ENCODE data around the gene TUT4.

TUT4 gene

GRCh38 chr1:52476943-52477342 is 75.9 kb downstream of the TUT4 start:
- no peak for DNase-seq
- intact Hi-C loops (cut with DNase I), result no loop called here

DNA sequence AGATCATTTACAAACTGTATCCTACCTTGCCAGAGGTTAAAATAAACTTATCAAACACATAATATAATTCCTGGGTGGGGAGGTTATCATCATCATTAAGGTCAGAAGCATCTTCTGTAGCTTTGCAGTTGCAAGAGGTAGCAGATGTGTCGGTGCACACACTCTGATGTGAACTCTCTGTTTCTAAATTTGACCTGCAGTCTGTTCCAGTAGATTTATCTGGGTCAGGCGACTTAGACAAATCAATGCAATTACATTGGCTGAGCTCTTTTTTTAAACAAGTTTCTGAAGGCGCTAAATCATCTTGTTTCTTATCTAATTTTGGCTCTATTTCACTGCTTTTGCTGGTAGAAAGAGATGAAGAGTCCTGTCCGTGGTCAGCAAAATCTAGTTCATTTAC is 78.1 kb downstream of the TUT4 start:
- intact Hi-C loops (cut with DNase I), result no loop called here
- no peak for DNase-seq

DNA sequence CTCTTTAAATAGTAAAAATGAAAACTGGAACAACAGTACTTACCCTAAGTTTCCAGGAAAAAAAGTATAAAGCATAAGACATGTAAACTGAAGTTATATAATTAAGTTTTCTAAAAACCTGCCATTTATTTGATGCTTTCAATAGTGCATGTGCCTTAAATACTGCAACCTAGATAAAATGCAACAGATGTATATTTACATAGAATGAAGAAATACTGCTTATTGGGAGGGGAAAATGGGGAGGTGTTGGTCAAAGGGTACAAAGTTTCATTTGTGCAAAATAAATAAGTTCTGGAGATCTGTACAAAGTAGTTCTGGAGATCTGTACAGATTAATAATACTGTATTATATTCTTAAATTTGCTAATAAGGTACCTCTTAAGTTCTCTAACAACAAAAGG is 79.9 kb downstream of the TUT4 start:
- intact Hi-C loops (cut with DNase I), result no loop called here
- DNase-seq, result no peak

DNA sequence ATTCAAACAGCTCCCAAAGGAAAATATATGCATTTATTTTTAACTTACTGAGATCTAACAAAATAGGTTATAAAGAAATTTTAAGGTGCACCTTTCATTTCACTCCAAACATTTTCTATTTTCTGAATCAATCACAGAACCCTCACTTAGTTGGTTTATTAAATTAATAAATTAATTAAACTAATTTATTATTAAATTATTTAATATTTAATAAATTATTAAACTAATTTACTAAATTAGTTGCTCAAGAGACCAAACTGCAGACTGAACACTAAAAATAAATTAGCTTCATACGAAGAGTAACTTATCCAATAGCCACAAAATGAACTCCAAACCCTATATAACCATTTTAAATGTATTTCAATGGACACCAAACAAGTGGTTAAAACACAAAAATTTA is 80.5 kb downstream of the TUT4 start:
- DNase-seq, result no peak
- intact Hi-C loops (cut with DNase I), result no loop called here

DNA sequence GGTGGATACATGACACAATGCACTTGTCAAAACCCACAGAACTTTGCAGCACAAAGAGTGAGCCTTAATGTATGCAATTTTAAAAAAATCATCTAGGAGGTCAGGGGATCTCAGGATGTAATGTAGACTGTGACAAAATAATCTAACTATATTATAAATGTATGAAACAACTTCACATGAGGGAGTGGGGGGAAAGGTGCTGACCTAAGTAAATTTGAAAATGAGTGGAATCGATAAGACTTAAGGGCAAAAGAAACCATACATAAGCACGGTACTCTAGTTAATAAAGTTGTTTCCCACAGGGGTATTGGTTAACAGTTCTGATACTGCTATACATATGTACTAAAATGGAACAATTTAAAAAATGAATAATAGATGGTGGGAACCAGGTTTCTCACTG is 83.8 kb downstream of the TUT4 start:
- intact Hi-C loops (cut with DNase I), result no loop called here
- no peak for DNase-seq

DNA sequence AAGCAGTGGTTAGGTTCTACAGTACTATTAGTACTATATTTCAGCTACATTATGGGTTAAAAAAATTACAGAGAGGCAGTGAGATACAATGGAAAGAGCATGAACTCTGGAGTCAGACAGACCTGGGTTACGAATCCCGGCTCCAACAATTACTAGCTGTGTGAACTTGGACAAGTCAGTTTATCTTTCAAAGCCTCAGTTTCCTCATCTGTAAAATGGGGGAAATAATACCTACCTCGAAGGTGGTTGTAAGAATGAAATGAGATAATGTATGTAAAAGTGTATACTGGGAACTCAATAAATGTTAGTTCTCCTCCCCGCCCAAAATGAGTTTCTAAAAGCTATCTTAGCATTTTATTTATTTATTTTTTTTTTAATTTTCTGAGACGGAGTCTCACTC is 89.0 kb downstream of the TUT4 start:
- no peak for DNase-seq
- intact Hi-C loops (cut with DNase I), result no loop called here

GRCh38 chr1:52461821-52462220 is 91.1 kb downstream of the TUT4 start:
- intact Hi-C loops (cut with DNase I), result no loop called here
- no peak for DNase-seq

GRCh38 chr1:52460694-52461093 is 92.2 kb downstream of the TUT4 start:
- intact Hi-C loops (cut with DNase I), result no loop called here
- DNase-seq, result no peak

DNA sequence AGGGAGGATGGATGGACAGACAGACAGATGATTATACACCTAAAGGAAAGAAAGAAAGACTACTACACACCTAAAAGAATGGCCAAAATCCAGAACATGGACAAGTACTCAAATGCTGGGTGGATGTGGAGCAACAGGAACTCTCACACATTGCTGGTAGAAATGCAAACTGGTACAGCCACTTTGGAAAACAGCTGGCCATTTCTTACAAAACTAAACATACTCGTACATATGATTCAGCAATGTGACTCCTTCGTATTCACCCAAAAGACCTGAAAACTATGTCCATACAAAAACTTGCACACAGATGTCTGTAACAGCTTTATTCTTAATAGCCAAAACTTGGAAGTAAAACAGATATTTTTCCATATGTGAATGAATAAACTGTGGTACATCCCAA is 97.2 kb downstream of the TUT4 start:
- intact Hi-C loops (cut with DNase I), result no loop called here
- DNase-seq, result no peak

DNA sequence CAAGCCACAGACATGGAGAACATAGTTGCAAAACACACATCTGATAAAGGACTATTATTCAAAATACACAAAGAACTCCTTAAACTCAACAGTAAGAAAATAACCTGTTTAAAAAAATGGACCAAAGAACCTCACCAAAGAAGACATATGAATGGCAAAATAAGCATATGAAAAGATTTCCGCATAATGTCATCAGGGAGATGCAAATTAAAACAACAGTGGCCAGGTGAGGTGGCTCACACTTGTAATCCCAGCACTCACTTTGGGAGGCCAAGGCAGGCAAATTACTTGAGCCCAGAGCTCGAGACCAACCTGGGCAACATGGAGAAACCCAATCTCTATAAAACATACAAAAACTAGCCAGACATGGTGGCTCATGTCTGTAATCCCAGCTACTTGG is 98.1 kb downstream of the TUT4 start:
- intact Hi-C loops (cut with DNase I), result no loop called here
- no peak for DNase-seq

DNA sequence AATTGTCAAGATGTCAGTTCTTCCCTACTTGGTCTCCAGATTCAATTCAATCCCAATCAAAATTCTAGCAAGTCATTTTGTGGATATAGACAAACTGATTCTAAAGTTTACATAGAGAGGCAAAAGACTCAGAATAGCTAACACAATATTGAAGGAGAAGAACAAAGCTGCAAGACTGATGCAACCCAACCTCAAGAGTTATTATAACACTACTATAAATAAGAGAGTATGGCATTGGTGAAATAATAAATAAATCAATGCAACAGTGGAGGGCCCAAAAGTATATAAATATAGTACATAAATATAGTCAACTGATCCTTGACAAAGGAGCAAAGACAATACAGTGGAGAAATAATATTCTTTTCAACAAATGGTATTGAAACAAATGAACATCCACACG is 98.8 kb downstream of the TUT4 start:
- intact Hi-C loops (cut with DNase I), result no loop called here
- no peak for DNase-seq

DNA sequence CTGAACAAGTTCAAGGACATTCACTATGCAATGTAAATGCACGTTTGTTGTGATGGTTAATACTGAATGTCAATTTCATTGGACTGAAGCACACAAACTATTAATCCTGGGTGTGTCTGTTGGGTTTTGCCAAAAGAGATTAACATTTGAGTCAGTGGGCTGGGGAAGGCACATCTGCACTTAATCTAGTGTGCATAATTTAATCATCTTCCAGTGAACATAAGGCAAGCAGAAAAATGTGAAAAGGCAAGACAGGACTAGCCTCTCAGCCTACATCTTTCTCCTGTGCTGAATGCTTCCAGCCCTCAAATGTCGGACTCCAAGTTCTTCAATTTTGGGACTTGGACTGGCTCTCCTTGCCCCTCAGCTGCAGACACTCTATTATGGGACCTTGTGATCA is 108.4 kb downstream of the TUT4 start:
- DNase-seq, result no peak
- intact Hi-C loops (cut with DNase I), result no loop called here

DNA sequence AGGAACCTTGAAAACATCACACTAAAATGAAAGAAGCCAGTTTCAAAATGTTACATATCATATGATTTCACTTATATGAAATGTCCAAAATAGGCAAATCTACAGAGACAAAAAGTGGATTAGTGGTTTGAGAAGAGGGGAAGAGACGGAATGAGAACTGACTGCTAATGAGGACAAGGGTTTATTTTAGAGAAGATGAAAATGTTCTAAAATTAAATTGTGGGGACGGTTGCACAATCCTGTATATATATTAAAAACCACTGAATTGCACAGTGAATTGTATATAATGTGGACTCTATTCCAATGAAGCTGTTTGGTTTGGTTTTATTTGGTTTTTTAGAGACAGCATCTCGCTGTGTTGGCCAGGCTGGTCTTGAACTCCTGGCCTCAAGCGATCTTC is 112.9 kb downstream of the TUT4 start:
- DNase-seq, result no peak
- intact Hi-C loops (cut with DNase I), result no loop called here

GRCh38 chr1:52436817-52437216 is 116.1 kb downstream of the TUT4 start:
- intact Hi-C loops (cut with DNase I), result no loop called here
- no peak for DNase-seq

GRCh38 chr1:52435650-52436049 is 117.2 kb downstream of the TUT4 start:
- no peak for DNase-seq
- intact Hi-C loops (cut with DNase I), result no loop called here

DNA sequence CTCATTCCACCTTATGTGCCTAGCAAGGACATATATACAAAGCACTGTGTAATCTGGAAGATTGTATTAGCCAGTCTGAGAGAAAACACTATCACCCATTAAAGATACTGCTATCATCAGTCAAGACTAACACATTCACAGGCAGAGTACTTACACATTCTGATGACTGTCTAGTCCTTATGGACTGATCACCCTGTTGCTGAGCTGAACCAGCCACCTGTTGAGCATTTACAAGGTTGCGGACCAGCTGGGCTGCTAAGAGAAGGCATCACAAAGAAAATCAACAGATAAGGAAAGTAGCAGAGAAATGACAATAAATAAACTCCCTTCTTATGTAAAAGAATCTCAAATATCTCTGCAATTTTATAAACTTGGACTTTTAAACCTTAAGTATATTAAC is 117.7 kb downstream of the TUT4 start:
- intact Hi-C loops (cut with DNase I), result no loop called here

DNA sequence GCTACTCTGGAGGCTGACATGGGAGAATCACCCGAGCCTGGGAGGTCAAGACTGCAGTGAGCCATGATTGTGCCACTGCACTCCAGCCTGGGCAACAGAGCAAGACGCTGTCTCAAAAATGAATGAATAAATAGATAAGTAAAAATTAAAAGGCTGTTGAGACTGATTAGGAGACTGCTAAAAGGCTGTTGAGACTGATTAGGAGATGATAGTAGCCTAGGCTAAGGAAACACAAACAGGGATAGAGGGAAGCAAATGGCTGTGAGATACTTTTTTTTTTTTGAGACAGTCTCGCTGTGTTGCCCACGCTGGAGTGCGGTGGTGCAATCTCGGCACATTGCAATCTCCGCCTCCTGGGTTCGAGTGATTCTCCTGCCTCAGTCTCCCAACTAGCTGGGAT is 120.1 kb downstream of the TUT4 start:
- intact Hi-C loops (cut with DNase I), result no loop called here
- DNase-seq, result no peak

More for the DNA sequence above, 117.7 kb downstream of the TUT4 start:
- no peak for DNase-seq

GRCh38 chr1:52427152-52427551 is 125.7 kb downstream of the TUT4 start:
- intact Hi-C loops (cut with DNase I), result no loop called here
- DNase-seq, result no peak

DNA sequence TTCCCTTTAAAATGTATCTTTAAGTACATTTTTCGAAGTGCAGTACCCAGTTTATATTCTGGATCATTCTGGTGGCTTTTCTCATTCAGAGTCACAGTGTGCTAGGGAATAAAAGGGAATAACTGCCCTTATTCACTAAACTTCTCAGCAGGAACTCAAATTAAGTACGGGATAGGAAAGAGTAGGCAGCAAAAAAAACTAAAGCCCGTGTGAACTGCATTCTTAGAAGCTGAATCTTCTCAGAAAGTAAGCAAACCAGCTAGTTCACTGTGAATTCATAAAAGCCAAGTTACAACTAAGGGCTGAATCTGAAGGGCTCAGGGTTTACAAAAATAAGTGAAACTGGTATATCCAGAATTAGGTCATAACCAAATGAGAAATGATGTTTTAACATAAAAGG is 126.5 kb downstream of the TUT4 start:
- intact Hi-C loops (cut with DNase I), result no loop called here

DNA sequence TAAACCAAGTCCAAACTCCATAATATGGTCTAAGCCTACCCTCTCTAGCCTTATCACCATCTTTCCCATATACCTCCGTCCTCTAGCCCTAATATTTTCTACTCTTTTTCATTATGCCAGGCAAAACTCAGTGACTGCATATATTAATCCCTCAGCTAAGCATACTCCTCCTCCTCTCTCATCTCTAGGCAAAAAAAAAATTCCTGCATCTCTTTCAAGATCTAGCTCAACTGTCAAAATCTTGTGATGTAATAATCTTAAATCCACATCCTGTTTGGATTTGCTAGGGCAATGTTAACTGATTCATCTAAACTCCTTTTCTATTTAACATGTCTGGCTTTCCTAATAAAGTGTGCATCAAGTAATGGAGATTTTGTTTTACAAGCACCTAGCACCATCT is 128.1 kb downstream of the TUT4 start:
- intact Hi-C loops (cut with DNase I), result no loop called here
- no peak for DNase-seq

More for the DNA sequence above, 126.5 kb downstream of the TUT4 start:
- DNase-seq, result no peak

GRCh38 chr1:52424231-52424636 is 128.7 kb downstream of the TUT4 start:
- no peak for DNase-seq
- intact Hi-C loops (cut with DNase I), result no loop called here

DNA sequence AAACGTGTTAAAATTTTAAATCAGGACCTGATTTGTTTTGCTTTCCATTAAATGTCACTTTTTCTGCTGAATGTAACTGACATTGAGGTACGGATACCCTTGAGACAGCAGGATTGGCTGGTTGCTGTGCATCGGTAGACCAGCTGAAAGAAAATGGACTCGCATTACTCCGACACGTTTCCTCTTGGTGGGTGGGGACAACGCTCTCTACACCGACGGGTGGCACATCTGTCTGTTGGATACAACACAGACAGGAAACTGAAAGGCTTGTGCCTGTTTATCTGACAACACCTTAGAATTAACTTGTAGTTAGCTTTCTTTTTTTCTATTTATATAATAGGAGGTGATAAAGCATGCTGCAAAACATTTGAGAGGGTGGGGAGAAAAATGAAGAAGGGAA is 129.1 kb downstream of the TUT4 start:
- DNase-seq, result no peak
- intact Hi-C loops (cut with DNase I), result no loop called here

GRCh38 chr1:52423055-52423454 is 129.8 kb downstream of the TUT4 start:
- no peak for DNase-seq
- intact Hi-C loops (cut with DNase I), result no loop called here

- DNase-seq, result no peak
- intact Hi-C loops (cut with DNase I), result no loop called here
Observed at GRCh38 chr1:52420713-52421112, 132.2 kb downstream of the TUT4 start.
